Fibroblast of skin of left quadriceps (primary cell): ENCODE measurements around the gene NAGA.
"Not testable (repeated sequence)": the region's sequence is repeated elsewhere in the genome, so short reads cannot be mapped to it uniquely, and the experiment has no call there.

Source experiments
- DNase-seq, 2 experiments: peaks; one replicate each; pipeline ENCODE4 v3.0.0-alpha.2; 2013; ENCODE audit warnings: low read depth in 2 of 2

Gene NAGA

GRCh38 chr22:42074846-42075676 lies 4.4 kb upstream of the NAGA start:
- DNase-seq = no peak

GRCh38 chr22:42074132-42074811 lies 3.7 kb upstream of the NAGA start, which contains the start of gene PHETA2:
TSS of gene PHETA2 (plus strand) at chr22:42074248. CDS start at chr22:42077294, 3,046 bp downstream.
- no peak for DNase-seq

- DNase-seq = no peak
Measured at GRCh38 chr22:42073621-42074041, 3.0 kb upstream of the NAGA start.

- DNase-seq = no peak
Measured at GRCh38 chr22:42072606-42073330, 2.2 kb upstream of the NAGA start.

GRCh38 chr22:42071508-42071907 lies 896 bp upstream of the NAGA start:
- DNase-seq = not testable (repeated sequence)

- no peak for DNase-seq
Measured at GRCh38 chr22:42069801-42070516, 653 bp downstream of the NAGA start.

- DNase-seq = no peak
Measured at GRCh38 chr22:42068291-42068690, 2.3 kb downstream of the NAGA start.

GRCh38 chr22:42067671-42068251 lies 2.9 kb downstream of the NAGA start:
- DNase-seq = no peak

GRCh38 chr22:42066937-42067336 lies 3.7 kb downstream of the NAGA start:
- no peak for DNase-seq

- DNase-seq = no peak
Measured at GRCh38 chr22:42066126-42066761, 4.4 kb downstream of the NAGA start.

- no peak for DNase-seq
Measured at GRCh38 chr22:42065438-42066125, 5.0 kb downstream of the NAGA start.

- DNase-seq = no peak
Measured at GRCh38 chr22:42064629-42065028, 6.0 kb downstream of the NAGA start.

- no peak for DNase-seq
Measured at GRCh38 chr22:42062506-42063170, 8.0 kb downstream of the NAGA start.

GRCh38 chr22:42061041-42061440 lies 9.6 kb downstream of the NAGA start:
- no peak for DNase-seq

GRCh38 chr22:42060489-42060888 lies 10.1 kb downstream of the NAGA start:
- no peak for DNase-seq

- no peak for DNase-seq
Measured at GRCh38 chr22:42056757-42057511, 13.7 kb downstream of the NAGA start.

- no peak for DNase-seq
Measured at GRCh38 chr22:42052765-42053164, 17.8 kb downstream of the NAGA start.

GRCh38 chr22:42050641-42051180 lies 19.9 kb downstream of the NAGA start:
- DNase-seq = no peak

GRCh38 chr22:42041784-42042183 lies 28.8 kb downstream of the NAGA start:
- no peak for DNase-seq
